ENCODE data around the gene NKIRAS2. TPM values are rescaled to one million over a fixed set of nuclear protein-coding genes. Genes with fewer than 3 reads are reported as not detected.
"Not testable (repeated sequence)": the region's sequence is repeated elsewhere in the genome, so short reads cannot be mapped to it uniquely, and the experiment has no call there.

The NKIRAS2 gene
- total RNA-seq, 1 donor from 2014 or later: 60.2 TPM

DNA sequence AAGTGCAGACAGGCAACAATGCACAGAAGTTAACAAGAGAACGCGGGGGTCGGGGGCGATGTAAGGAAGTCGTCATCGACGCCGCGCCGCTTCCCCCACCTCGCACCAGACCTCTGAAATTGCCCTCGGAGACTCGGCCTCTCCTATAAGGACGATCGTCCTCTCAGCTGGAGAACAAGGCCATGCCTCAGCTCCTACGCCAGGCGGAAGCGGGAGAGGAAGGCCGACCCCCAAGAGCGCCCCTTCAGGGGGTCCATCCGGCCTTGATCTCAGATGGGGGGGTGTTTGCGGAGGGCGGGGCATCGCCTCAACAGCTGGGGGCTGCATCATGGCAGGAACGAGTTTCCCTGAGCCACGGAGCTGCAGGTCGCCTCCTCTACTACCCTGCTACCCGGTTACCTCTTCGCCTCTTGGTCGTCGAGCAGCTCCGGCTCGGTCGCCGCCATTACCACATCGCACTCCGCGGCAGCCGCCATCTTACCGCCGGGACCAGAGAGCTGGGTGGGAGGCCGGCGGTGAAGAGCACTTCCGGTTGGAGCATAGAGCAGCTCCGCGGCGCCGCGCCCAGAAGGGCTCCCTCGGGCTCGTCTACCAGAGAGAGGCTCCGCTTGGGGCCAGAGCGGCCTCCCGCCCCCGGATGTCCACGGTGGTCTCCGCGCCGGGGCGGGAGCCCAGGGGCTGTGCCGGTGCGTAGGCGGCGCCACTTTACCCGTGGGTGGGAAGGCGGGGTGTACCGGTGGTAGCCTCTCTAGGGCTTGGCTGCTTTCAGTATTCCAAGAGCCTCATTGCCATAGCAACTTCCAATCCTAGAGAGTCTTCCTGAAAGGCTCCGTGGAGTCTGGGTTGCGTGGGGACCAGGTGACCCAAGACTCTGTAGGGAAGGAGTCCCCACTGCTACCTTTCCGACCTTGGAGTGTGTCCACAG lies 2.7 kb upstream of the NKIRAS2 start, which contains the start of gene DNAJC7:
Gene DNAJC7 (minus strand): TSS at position 499 of the 925 bp plus-strand sequence. CDS start 23 bp downstream, at position 476.
- H3K4me1 Mint-ChIP-seq: peaks cover 64% of the 10 kb centered on the region
- peak; percentile 81 for DNase-seq (ENCODE audit: low read depth, low spot score)
- peak within 1 kb of the TSS; percentile 97 for H3K4me3 Mint-ChIP-seq
- peak within 1 kb of the TSS; percentile 99 for H3K27ac Mint-ChIP-seq (ENCODE audit: unreplicated experiment)
- H3K9me3 Mint-ChIP-seq: peaks cover 3% of the 10 kb centered on the region
- H3K36me3 Mint-ChIP-seq (ENCODE audit: low read depth): peaks cover 6% of the 10 kb centered on the region
- no peaks in the 10 kb centered on the region for H3K27me3 Mint-ChIP-seq (ENCODE audit: low read depth)
- TF ChIP-seq, protein P1, sequence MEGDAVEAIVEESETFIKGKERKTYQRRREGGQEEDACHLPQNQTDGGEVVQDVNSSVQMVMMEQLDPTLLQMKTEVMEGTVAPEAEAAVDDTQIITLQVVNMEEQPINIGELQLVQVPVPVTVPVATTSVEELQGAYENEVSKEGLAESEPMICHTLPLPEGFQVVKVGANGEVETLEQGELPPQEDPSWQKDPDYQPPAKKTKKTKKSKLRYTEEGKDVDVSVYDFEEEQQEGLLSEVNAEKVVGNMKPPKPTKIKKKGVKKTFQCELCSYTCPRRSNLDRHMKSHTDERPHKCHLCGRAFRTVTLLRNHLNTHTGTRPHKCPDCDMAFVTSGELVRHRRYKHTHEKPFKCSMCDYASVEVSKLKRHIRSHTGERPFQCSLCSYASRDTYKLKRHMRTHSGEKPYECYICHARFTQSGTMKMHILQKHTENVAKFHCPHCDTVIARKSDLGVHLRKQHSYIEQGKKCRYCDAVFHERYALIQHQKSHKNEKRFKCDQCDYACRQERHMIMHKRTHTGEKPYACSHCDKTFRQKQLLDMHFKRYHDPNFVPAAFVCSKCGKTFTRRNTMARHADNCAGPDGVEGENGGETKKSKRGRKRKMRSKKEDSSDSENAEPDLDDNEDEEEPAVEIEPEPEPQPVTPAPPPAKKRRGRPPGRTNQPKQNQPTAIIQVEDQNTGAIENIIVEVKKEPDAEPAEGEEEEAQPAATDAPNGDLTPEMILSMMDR (conservative IDR thresholded peaks at IDR 0.05): no peak

DNA sequence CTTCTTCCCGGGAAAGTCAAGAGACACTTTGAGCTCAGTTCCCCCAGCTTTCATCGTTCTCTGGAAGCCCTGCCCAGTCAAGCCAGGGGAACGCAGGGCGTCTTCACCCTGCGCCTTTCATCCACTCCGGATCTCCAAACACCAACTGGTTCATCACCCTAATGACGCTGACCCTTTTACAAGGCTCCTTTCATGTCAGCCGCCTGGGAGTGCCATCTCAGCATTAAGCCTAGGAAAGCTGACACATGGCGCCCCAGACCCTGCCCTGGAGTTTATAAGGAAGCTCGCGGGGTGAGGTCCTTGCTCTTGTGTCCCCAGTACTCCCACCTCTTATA lies 2.1 kb upstream of the NKIRAS2 start:
- Mint-ChIP-seq H3K27ac (ENCODE audit: unreplicated experiment) (peak overlapping the region; percentile 97), H3K36me3 (ENCODE audit: low read depth) (peaks cover 6% of the 10 kb centered on the region), H3K27me3 (ENCODE audit: low read depth) (no peaks in the 10 kb centered on the region), H3K4me1 (peaks cover 60% of the 10 kb centered on the region), H3K4me3 (peak overlapping the region; percentile 97), H3K9me3 (peaks cover 3% of the 10 kb centered on the region)
- no peak for DNase-seq (ENCODE audit: low read depth, low spot score)
- TF ChIP-seq, protein P1 (conservative IDR thresholded peaks at IDR 0.05): no peak

DNA sequence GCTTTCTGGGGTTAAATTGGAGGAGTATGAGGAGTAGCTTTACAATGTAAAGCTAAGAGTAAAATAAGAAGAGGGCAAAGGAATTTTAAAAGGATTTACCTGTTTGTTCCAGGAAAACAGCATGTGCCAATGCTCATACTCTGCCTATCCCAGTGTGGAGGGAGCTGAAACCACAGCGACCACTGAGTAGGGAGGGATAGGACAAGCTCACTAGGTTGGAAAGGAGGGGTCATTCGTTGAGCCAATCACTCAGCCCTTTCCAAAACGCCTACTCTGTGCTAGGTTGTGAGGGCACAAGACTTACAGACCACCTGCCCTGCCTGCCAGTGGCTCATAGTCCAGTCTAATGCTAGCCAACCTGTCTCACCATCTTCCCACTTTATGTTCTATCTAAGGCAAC lies 1.6 kb upstream of the NKIRAS2 start:
- Mint-ChIP-seq H3K9me3 (peaks cover 3% of the 10 kb centered on the region), H3K27ac (ENCODE audit: unreplicated experiment) (no peak overlapping the region), H3K4me1 (peaks cover 56% of the 10 kb centered on the region), H3K36me3 (ENCODE audit: low read depth) (peaks cover 6% of the 10 kb centered on the region), H3K4me3 (peak overlapping the region; percentile 97), H3K27me3 (ENCODE audit: low read depth) (no peaks in the 10 kb centered on the region)
- DNase-seq (ENCODE audit: low read depth, low spot score): no peak
- TF ChIP-seq, protein P1 (conservative IDR thresholded peaks at IDR 0.05): no peak

DNA sequence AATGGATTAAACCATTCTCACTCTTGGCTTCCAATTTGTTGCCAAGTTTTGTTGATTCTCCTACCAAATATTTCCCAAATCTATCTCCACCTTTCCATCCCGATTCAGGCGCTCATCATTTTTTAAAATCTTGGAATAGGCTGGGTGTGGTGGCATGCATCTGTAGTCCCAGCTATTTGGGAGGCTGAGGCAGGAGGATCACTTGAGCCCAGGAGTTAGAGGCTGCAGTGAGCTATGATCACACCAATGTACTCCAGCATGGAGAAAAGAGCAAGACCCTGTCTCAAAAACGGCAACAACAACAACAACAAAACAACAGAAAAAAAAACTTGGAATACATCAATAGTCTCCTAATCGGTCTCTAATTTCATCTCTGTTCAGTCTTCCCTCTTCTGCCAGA lies 902 bp upstream of the NKIRAS2 start:
- peaks cover 6% of the 10 kb centered on the region for H3K36me3 Mint-ChIP-seq (ENCODE audit: low read depth)
- no peak overlapping the region for H3K27ac Mint-ChIP-seq (ENCODE audit: unreplicated experiment)
- peak overlapping the region; percentile 97 for H3K4me3 Mint-ChIP-seq
- DNase-seq (ENCODE audit: low read depth, low spot score): no peak
- TF ChIP-seq, protein P1 (conservative IDR thresholded peaks at IDR 0.05): no peak
- peaks cover 52% of the 10 kb centered on the region for H3K4me1 Mint-ChIP-seq
- H3K27me3 Mint-ChIP-seq (ENCODE audit: low read depth): no peaks in the 10 kb centered on the region
- peaks cover 3% of the 10 kb centered on the region for H3K9me3 Mint-ChIP-seq

DNA sequence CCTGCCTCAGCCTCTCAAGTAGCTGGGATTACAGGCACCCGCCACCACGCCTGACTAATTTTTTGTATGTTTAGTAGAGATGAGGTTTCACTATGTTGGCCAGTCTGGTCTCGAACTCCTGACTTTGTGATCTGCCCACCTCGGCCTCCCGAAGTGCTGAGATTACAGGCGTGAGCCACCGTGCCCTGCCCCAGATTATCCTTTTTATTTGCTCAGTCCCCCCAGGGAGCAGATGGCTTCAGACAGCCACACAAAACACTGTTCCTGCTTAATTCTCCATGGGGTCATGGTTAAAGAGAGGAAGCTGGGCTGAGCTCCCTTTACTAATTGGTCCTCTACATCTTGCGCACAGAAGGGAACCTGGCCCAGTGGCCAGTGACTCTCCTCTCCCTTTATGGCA lies 955 bp downstream of the NKIRAS2 start:
- H3K36me3 Mint-ChIP-seq (ENCODE audit: low read depth); H3K27ac Mint-ChIP-seq (ENCODE audit: unreplicated experiment); H3K27me3 Mint-ChIP-seq (ENCODE audit: low read depth); DNase-seq (ENCODE audit: low read depth, low spot score); H3K9me3 Mint-ChIP-seq: not testable (repeated sequence)
- peak overlapping the region; percentile 97 for H3K4me3 Mint-ChIP-seq
- H3K4me1 Mint-ChIP-seq: peaks cover 51% of the 10 kb centered on the region

Data from neural crest cell (in vitro differentiated cells).